Esophagus muscularis mucosa (tissue), 4 donors: ENCODE measurements around the gene HIBCH.

ENCODE experiments used
- EP300 ChIP-seq: sonication (generic); formaldehyde crosslinking; IDR thresholded peaks from one replicate; pipeline ENCODE4 v1.6.1; 2017; ENCODE audit warnings: antibody characterized with exemption
- POLR2A ChIP-seq: fragments of 450-650 bp; IDR thresholded peaks from one replicate; pipeline ENCODE4 v1.6.1; 2017; ENCODE audit warnings: antibody characterized with exemption, moderate library complexity, mild to moderate bottlenecking, low read depth
- TF ChIP-seq, protein P1 (sequence below), 3 experiments: fragments of 200-600 bp in 2 of 3; fragments of 450-650 bp in 1 of 3; sonication (generic) in 2 of 3; IDR thresholded peaks; one replicate each; pipeline ENCODE4 v1.5.1; 2017 to 2019; ENCODE audit warnings: antibody characterized with exemption in 3 of 3, mild to moderate bottlenecking in 2 of 3, moderate library complexity in 1 of 3

DNA sequence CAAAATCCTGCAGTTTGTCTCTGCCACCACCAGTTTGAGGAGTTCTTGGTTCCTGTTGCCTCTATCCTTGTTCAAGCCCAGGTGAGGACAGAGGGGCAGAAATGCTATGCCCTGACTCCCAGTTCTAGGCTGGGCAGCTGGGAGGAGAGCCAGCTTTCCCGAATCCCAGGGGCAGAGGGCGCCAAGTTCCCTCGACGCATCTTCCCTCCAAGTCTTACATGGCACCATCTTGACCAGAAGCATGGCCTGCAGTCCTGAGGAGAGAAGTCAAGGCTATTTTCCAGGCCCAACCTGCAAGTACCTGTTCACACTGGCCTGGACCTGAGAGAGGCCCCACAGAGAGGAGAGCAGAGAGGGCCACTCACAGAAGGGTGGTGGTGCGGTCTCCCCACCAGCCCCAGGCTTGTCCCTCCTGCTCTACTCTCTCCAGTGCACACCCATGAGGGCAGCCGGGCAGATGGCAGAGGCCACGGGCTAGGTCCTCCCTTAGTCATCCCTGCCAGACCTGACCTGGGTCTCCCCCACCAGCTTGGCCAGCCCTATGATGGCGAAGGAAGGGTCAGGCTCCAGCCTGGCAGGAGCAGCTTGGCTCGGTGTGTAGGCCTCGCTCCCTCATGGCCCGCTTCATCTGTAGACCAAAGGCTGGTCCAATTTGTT is 141.4 kb downstream of the HIBCH start:
- TF ChIP-seq POLR2A: no peak
- TF ChIP-seq, protein P1, sequence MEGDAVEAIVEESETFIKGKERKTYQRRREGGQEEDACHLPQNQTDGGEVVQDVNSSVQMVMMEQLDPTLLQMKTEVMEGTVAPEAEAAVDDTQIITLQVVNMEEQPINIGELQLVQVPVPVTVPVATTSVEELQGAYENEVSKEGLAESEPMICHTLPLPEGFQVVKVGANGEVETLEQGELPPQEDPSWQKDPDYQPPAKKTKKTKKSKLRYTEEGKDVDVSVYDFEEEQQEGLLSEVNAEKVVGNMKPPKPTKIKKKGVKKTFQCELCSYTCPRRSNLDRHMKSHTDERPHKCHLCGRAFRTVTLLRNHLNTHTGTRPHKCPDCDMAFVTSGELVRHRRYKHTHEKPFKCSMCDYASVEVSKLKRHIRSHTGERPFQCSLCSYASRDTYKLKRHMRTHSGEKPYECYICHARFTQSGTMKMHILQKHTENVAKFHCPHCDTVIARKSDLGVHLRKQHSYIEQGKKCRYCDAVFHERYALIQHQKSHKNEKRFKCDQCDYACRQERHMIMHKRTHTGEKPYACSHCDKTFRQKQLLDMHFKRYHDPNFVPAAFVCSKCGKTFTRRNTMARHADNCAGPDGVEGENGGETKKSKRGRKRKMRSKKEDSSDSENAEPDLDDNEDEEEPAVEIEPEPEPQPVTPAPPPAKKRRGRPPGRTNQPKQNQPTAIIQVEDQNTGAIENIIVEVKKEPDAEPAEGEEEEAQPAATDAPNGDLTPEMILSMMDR (IDR thresholded peaks at IDR 0.05): no peak
- no peak for TF ChIP-seq EP300
